ENCODE results near the gene BCL11A. TPM values are rescaled to one million over a fixed set of nuclear protein-coding genes. Genes with fewer than 3 reads are reported as not detected.

The BCL11A gene
- total and polyA plus RNA-seq, 2 experiments from 2014 or later, result 57.5 to 77.6 TPM

- no peak for TF ChIP-seq REST (IDR thresholded peaks at IDR 0.05; ENCODE audit: unreplicated experiment)
- TF ChIP-seq ETS1 (IDR thresholded peaks at IDR 0.05), result no peak
- no peak for TF ChIP-seq CREB1 (CRISPR knock-in tag; IDR thresholded peaks at IDR 0.05; ENCODE audit: low read depth)
- TF ChIP-seq STAT1 (IDR thresholded peaks at IDR 0.05; ENCODE audit: unreplicated experiment), result no peak
These were observed 14.7 kb upstream of the BCL11A start (continued) for GRCh38 chr2:60567919-60568768.

GRCh38 chr2:60567096-60567495 is 13.6 kb upstream of the BCL11A start:
- peaks cover 48% of the 10 kb centered on the region for H3K27me3 ChIP-seq (ENCODE audit: insufficient read depth)
- no peaks in the 10 kb centered on the region for H3K79me2 ChIP-seq (replicated peaks; ENCODE audit: insufficient read depth)
- H3F3A ChIP-seq (replicated peaks; ENCODE audit: low read depth), result no peaks in the 10 kb centered on the region
- H3K4me1 ChIP-seq (ENCODE audit: insufficient read depth), result peaks cover 39% of the 10 kb centered on the region
- no peaks in the 10 kb centered on the region for H3K9me2 ChIP-seq (ENCODE audit: insufficient read depth)
- DNase-seq (ENCODE audit: low spot score) (no peak), ATAC-seq (no peak)
- H3K27me3 Mint-ChIP-seq (ENCODE audit: insufficient read depth, low read depth, poor library complexity), result peaks cover 2% of the 10 kb centered on the region
- H3K27ac Mint-ChIP-seq, result no peak overlapping the region
- peak overlapping the region; percentile 90; the same call in 1 of the 2 replicates for H3K4me2 ChIP-seq
- no peaks in the 10 kb centered on the region for H3K36me3 Mint-ChIP-seq (ENCODE audit: low read depth)
- H3K9me3 Mint-ChIP-seq, result no peaks in the 10 kb centered on the region
- TF ChIP-seq JUNB (IDR thresholded peaks at IDR 0.05; ENCODE audit: unreplicated experiment), result no peak
- TF ChIP-seq POLR2AphosphoS5 (IDR thresholded peaks at IDR 0.05; ENCODE audit: low read depth), result no peak
- TF ChIP-seq CTCF (conservative IDR thresholded peaks at IDR 0.05; ENCODE audit: low read depth in 2 of 2), result no peak
- TF ChIP-seq NANOG (IDR thresholded peaks at IDR 0.05; ENCODE audit: borderline replicate concordance), result no peak
- TF ChIP-seq EZH2phosphoT487 (IDR thresholded peaks at IDR 0.05; ENCODE audit: unreplicated experiment), result no peak
- TF ChIP-seq ZNF331 (CRISPR knock-in tag; IDR thresholded peaks at IDR 0.05; ENCODE audit: low read depth), result no peak
- no peak for TF ChIP-seq EZH2 (IDR thresholded peaks at IDR 0.05; ENCODE audit: low read depth, unreplicated experiment)
- no peak for TF ChIP-seq STAT1 (IDR thresholded peaks at IDR 0.05; ENCODE audit: unreplicated experiment)
- TF ChIP-seq REST (IDR thresholded peaks at IDR 0.05; ENCODE audit: unreplicated experiment), result no peak
- H3K36me3 ChIP-seq (ENCODE audit: insufficient read depth), result no peaks in the 10 kb centered on the region
- H4K20me1 ChIP-seq (replicated peaks; ENCODE audit: insufficient read depth), result no peaks in the 10 kb centered on the region
- no peak overlapping the region for H2AFZ ChIP-seq
- H3K4me3 Mint-ChIP-seq, result no peak overlapping the region
- no peak overlapping the region for H3K4me3 ChIP-seq
- no peak overlapping the region for H3K27ac ChIP-seq (ENCODE audit: low read depth)
- H3K4me1 Mint-ChIP-seq, result peaks cover 27% of the 10 kb centered on the region

Data from GM23338 (cell line).